WTC11 (cell line): ENCODE results near the gene FSTL4. TPM values are rescaled to one million over a fixed set of nuclear protein-coding genes. Genes with fewer than 3 reads are reported as not detected.

Experiments used
- ATAC-seq: fragments of 200-7000 bp; cut with Tn5 transposase; 2 replicates; pipeline ENCODE4 v1.10.0; 2021; ENCODE audit warnings: mild to moderate bottlenecking, moderate library complexity
- CTCF ChIA-PET: fragments of 300-600 bp; sonication (Branson Sonifier 250); formaldehyde crosslinking; loops from one replicate; lab custom pipeline; 2021; ENCODE audit warnings: antibody characterized with exemption; lab: Charles Lee
- POLR2A ChIA-PET: fragments of 350-600 bp; sonication (Branson Sonifier 250); formaldehyde crosslinking; loops from one replicate; lab custom pipeline; 2021; ENCODE audit warnings: antibody characterized with exemption; lab: Charles Lee
- DNase-seq: peaks from one replicate; pipeline ENCODE4 v3.0.0; 2021; ENCODE audit warnings: low spot score
- H3K27ac Mint-ChIP-seq: 2 replicates; pipeline ENCODE4 v1.8.0; 2021; ENCODE audit warnings: mixed read lengths
- H3K27me3 Mint-ChIP-seq: 2 replicates; pipeline ENCODE4 v1.8.0; 2021; ENCODE audit warnings: low read depth, mild to moderate bottlenecking, moderate library complexity, mixed read lengths
- H3K36me3 Mint-ChIP-seq: 2 replicates; pipeline ENCODE4 v1.8.0; 2021; ENCODE audit warnings: mixed read lengths
- H3K4me1 Mint-ChIP-seq: 2 replicates; pipeline ENCODE4 v1.8.0; 2022; ENCODE audit warnings: mixed read lengths
- H3K4me3 Mint-ChIP-seq: 2 replicates; pipeline ENCODE4 v1.8.0; 2021; ENCODE audit warnings: mild to moderate bottlenecking, moderate library complexity, mixed read lengths
- H3K9me3 Mint-ChIP-seq: 2 replicates; pipeline ENCODE4 v1.8.0; 2021; ENCODE audit warnings: mixed read lengths
- FOXJ3 ChIP-seq: sonication (generic); formaldehyde crosslinking; IDR thresholded peaks from 2 replicates; pipeline ENCODE4 v1.9.0; 2021; ENCODE audit warnings: missing genetic modification reagents, mild to moderate bottlenecking, borderline replicate concordance
- MXD4 ChIP-seq: fragments of 250-450 bp; sonication (Bioruptor Pico); IDR thresholded peaks from 2 replicates; pipeline ENCODE4 v1.8.0; 2021; ENCODE audit warnings: mild to moderate bottlenecking, moderate library complexity, borderline replicate concordance
- RELA ChIP-seq: sonication (generic); formaldehyde crosslinking; IDR thresholded peaks from 2 replicates; pipeline ENCODE4 v1.8.1; 2022; ENCODE audit warnings: missing genetic modification reagents, mild to moderate bottlenecking, borderline replicate concordance
- SOX15 ChIP-seq: fragments of 250-450 bp; sonication (Bioruptor Pico); IDR thresholded peaks from 2 replicates; pipeline ENCODE4 v1.9.0; 2021; ENCODE audit warnings: mild to moderate bottlenecking
- TEAD4 ChIP-seq: sonication (generic); formaldehyde crosslinking; IDR thresholded peaks from 2 replicates; pipeline ENCODE4 v1.8.0; 2022; ENCODE audit warnings: mild to moderate bottlenecking, missing genetic modification reagents
- TP53 ChIP-seq: sonication (generic); formaldehyde crosslinking; IDR thresholded peaks from 2 replicates; pipeline ENCODE4 v1.8.1; 2023; ENCODE audit warnings: mild to moderate bottlenecking, missing genetic modification reagents
- ZNF219 ChIP-seq: sonication (generic); formaldehyde crosslinking; IDR thresholded peaks from 2 replicates; pipeline ENCODE4 v1.8.0; 2023; ENCODE audit warnings: missing genetic modification reagents, mild to moderate bottlenecking, borderline replicate concordance
- ZNF423 ChIP-seq: fragments of 250-450 bp; sonication (Bioruptor Pico); IDR thresholded peaks from 2 replicates; pipeline ENCODE4 v2.1.2; 2022; ENCODE audit warnings: mild to moderate bottlenecking, moderate library complexity
- total RNA-seq: library from RNA; stranded (reverse); gene quantifications from 3 replicates; pipeline ENCODE4 v1.2.3, GENCODE V29; 2021
- TF ChIP-seq, protein P1 (sequence below): sonication (generic); formaldehyde crosslinking; IDR thresholded peaks from 2 replicates; pipeline ENCODE4 v1.8.1; 2023; ENCODE audit warnings: mild to moderate bottlenecking, missing genetic modification reagents, moderate library complexity
- TF ChIP-seq, protein P2 (sequence below): sonication (generic); formaldehyde crosslinking; IDR thresholded peaks from 2 replicates; pipeline ENCODE4 v1.8.0; 2022; ENCODE audit warnings: mild to moderate bottlenecking, missing genetic modification reagents
- TF ChIP-seq, protein P3 (sequence below): sonication (generic); formaldehyde crosslinking; IDR thresholded peaks from 2 replicates; pipeline ENCODE4 v1.8.1; 2023; ENCODE audit warnings: mild to moderate bottlenecking, missing genetic modification reagents, moderate library complexity
- TF ChIP-seq, protein P4 (sequence below): sonication (generic); formaldehyde crosslinking; IDR thresholded peaks from 2 replicates; pipeline ENCODE4 v1.8.1; 2023; ENCODE audit warnings: mild to moderate bottlenecking, missing genetic modification reagents
- TF ChIP-seq, protein P5 (sequence below): fragments of 250-450 bp; sonication (Bioruptor Pico); conservative IDR thresholded peaks from 2 replicates; pipeline ENCODE4 v1.9.0; 2021; ENCODE audit warnings: mild to moderate bottlenecking
- TF ChIP-seq, protein P6 (sequence below): sonication (generic); formaldehyde crosslinking; IDR thresholded peaks from 2 replicates; pipeline ENCODE4 v1.8.0; 2023; ENCODE audit warnings: missing genetic modification reagents
- TF ChIP-seq, protein P7 (sequence below): sonication (generic); formaldehyde crosslinking; IDR thresholded peaks from 2 replicates; pipeline ENCODE4 v1.8.1; 2022; ENCODE audit warnings: mild to moderate bottlenecking, missing genetic modification reagents, moderate library complexity, borderline replicate concordance

The FSTL4 gene
- total RNA-seq, 1 experiment from 2014 or later: 6.1 TPM

DNA sequence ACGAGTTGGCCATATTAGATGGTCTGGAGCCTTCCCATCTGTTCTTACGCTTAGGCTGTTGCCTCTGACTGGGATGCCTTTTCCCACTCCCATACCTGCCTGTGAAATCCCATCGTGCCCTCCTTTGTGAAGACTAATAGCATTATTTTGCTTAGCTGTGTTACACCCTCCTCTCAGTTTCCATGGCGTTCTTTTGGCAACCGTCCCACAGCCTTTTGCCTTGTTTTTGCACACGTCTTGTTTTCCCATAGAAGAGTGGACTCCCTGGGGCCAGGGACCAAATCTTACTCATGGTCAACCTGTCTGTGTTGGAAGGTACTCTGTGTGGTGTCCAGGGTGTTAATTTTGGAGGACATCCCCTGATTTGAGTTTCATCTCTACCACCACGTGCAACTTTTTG is 318.4 kb downstream of the FSTL4 start:
- Mint-ChIP-seq H3K4me3 (no peak overlapping the region), H3K9me3 (no peaks in the 10 kb centered on the region), H3K4me1 (peaks cover 4% of the 10 kb centered on the region; the same call in 1 of the 2 replicates), H3K27me3 (no peaks in the 10 kb centered on the region), H3K36me3 (no peaks in the 10 kb centered on the region), H3K27ac (no peak overlapping the region)
- no peak for ATAC-seq
- no peak for DNase-seq
- ChIA-PET CTCF (no interaction called here), POLR2A (no interaction called here)
- TF ChIP-seq, protein P1, sequence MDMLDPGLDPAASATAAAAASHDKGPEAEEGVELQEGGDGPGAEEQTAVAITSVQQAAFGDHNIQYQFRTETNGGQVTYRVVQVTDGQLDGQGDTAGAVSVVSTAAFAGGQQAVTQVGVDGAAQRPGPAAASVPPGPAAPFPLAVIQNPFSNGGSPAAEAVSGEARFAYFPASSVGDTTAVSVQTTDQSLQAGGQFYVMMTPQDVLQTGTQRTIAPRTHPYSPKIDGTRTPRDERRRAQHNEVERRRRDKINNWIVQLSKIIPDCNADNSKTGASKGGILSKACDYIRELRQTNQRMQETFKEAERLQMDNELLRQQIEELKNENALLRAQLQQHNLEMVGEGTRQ: no peak
- TF ChIP-seq, protein P2, sequence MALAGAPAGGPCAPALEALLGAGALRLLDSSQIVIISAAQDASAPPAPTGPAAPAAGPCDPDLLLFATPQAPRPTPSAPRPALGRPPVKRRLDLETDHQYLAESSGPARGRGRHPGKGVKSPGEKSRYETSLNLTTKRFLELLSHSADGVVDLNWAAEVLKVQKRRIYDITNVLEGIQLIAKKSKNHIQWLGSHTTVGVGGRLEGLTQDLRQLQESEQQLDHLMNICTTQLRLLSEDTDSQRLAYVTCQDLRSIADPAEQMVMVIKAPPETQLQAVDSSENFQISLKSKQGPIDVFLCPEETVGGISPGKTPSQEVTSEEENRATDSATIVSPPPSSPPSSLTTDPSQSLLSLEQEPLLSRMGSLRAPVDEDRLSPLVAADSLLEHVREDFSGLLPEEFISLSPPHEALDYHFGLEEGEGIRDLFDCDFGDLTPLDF (CRISPR knock-in tag): no peak
- TF ChIP-seq, protein P3, sequence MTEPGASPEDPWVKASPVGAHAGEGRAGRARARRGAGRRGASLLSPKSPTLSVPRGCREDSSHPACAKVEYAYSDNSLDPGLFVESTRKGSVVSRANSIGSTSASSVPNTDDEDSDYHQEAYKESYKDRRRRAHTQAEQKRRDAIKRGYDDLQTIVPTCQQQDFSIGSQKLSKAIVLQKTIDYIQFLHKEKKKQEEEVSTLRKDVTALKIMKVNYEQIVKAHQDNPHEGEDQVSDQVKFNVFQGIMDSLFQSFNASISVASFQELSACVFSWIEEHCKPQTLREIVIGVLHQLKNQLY (CRISPR knock-in tag): no peak
- TF ChIP-seq, protein P4, sequence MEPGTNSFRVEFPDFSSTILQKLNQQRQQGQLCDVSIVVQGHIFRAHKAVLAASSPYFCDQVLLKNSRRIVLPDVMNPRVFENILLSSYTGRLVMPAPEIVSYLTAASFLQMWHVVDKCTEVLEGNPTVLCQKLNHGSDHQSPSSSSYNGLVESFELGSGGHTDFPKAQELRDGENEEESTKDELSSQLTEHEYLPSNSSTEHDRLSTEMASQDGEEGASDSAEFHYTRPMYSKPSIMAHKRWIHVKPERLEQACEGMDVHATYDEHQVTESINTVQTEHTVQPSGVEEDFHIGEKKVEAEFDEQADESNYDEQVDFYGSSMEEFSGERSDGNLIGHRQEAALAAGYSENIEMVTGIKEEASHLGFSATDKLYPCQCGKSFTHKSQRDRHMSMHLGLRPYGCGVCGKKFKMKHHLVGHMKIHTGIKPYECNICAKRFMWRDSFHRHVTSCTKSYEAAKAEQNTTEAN: no peak
- TF ChIP-seq, protein P5, sequence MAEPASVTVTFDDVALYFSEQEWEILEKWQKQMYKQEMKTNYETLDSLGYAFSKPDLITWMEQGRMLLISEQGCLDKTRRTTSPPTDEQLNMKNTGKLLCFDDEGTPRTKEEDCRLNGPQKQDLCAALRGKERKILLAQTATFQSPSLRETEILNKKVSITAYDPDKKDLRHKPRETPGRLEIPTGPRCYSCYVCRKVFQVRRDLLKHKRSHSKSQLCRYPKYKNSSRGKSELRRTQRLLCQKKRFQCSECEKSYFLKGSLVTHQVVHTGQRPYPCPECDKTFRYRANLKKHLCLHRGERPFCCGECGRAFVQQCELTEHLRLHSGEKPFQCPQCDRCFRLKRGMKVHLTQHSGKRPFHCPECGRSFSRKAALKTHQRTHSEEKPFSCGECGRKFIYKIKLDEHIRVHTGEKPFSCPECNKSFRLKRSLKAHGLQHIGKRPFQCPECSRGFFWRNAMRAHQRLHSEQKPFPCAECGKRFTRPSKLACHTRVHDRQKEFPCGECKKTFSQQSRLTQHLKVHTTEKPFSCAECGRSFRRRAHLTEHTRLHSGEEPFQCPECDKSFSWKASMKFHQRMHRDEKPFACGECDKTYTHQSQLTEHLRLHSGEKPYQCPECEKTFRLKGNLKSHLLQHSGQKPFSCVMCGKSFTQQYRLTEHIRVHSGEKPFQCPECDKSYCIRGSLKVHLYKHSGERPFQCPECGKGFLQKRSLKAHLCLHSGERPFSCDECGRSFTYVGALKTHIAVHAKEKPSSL: no peak
- TF ChIP-seq TEAD4 (no peak), ZNF219 (CRISPR knock-in tag) (no peak), SOX15 (no peak), TP53 (no peak)
- TF ChIP-seq, protein P6, sequence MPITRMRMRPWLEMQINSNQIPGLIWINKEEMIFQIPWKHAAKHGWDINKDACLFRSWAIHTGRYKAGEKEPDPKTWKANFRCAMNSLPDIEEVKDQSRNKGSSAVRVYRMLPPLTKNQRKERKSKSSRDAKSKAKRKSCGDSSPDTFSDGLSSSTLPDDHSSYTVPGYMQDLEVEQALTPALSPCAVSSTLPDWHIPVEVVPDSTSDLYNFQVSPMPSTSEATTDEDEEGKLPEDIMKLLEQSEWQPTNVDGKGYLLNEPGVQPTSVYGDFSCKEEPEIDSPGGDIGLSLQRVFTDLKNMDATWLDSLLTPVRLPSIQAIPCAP (CRISPR knock-in tag): no peak
- TF ChIP-seq, protein P7, sequence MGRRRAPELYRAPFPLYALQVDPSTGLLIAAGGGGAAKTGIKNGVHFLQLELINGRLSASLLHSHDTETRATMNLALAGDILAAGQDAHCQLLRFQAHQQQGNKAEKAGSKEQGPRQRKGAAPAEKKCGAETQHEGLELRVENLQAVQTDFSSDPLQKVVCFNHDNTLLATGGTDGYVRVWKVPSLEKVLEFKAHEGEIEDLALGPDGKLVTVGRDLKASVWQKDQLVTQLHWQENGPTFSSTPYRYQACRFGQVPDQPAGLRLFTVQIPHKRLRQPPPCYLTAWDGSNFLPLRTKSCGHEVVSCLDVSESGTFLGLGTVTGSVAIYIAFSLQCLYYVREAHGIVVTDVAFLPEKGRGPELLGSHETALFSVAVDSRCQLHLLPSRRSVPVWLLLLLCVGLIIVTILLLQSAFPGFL (CRISPR knock-in tag): no peak

DNA sequence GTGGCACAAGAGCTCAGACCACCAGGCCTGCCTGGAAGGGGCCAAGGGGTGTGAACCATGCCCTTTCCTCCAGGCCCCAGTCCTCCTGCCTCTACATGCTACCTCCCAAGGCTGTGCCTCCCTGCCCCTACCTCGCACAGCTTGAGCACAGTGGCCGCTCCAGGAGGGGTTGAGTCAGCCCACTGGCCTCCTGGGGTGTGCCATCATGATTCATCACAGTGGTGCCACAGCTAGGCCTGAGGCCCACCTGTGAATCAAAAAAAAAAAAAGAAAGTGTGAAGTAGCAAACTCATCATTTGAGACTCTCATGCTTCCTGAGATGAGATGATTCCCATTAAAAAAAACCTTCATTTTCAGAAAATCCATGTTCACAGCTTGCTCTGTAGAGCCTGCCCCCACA is 320.0 kb downstream of the FSTL4 start:
- Mint-ChIP-seq H3K27me3 (no peaks in the 10 kb centered on the region), H3K36me3 (no peaks in the 10 kb centered on the region), H3K27ac (no peak overlapping the region), H3K4me1 (peaks cover 4% of the 10 kb centered on the region; the same call in 1 of the 2 replicates)
- ChIA-PET POLR2A (no interaction called here), CTCF (interaction anchor here (1.2 to 1.8 kb wide), 2 partner anchors 24 to 44 kb away, joined by 3 to 5 read pairs; no protein-coding TSS in a partner anchor)
- TF ChIP-seq MXD4 (CRISPR knock-in tag) (no peak), TP53 (no peak), FOXJ3 (CRISPR knock-in tag) (no peak), ZNF423 (CRISPR knock-in tag) (peak; percentile 22; the same call in 1 of the 2 replicates), RELA (no peak)
- TF ChIP-seq, protein P7 (CRISPR knock-in tag): no peak
- TF ChIP-seq, all 79 proteins: peak for 1
- ATAC-seq (no peak), DNase-seq (no peak)
- H3K4me3 Mint-ChIP-seq: no peak overlapping the region
- H3K9me3 Mint-ChIP-seq: no peaks in the 10 kb centered on the region
